Karpas-422 (cell line): ENCODE results near the gene ADIG. TPM values are rescaled to one million over a fixed set of nuclear protein-coding genes. Genes with fewer than 3 reads are reported as not detected.

ENCODE experiments used
- DNase-seq: peaks from one replicate; pipeline ENCODE4 v3.0.0-alpha.2; 2015
- H2AFZ ChIP-seq: fragments of 200-600 bp; sonication (generic); 2 replicates; pipeline ENCODE4 v1.6.1; 2014; ENCODE audit warnings: antibody characterized with exemption, low read length, mixed read lengths
- H3K27ac ChIP-seq: fragments of 200-600 bp; sonication (generic); 2 replicates; pipeline ENCODE4 v1.5.1; 2014; ENCODE audit warnings: mild to moderate bottlenecking, low read length, moderate library complexity
- H3K27me3 ChIP-seq: fragments of 200-600 bp; sonication (generic); 2 replicates; pipeline ENCODE4 v1.6.1; 2014; ENCODE audit warnings: low read length, mixed read lengths
- H3K36me3 ChIP-seq: fragments of 200-600 bp; sonication (generic); 2 replicates; pipeline ENCODE4 v1.6.1; 2014; ENCODE audit warnings: low read length, mixed read lengths; ENCODE audit not compliant: insufficient read depth
- H3K4me1 ChIP-seq: fragments of 200-600 bp; sonication (generic); 2 replicates; pipeline ENCODE4 v1.6.1; 2014; ENCODE audit warnings: mild to moderate bottlenecking, low read length, mixed read lengths
- H3K4me2 ChIP-seq: fragments of 200-600 bp; sonication (generic); 2 replicates; pipeline ENCODE4 v1.6.1; 2014; ENCODE audit warnings: low read length, low read depth, mild to moderate bottlenecking; ENCODE audit not compliant: poor library complexity, severe bottlenecking
- H3K4me3 ChIP-seq: fragments of 200-600 bp; sonication (generic); 2 replicates; pipeline ENCODE4 v1.5.1; 2014; ENCODE audit warnings: mild to moderate bottlenecking, antibody characterized with exemption, low read length, mixed read lengths
- H3K79me2 ChIP-seq: fragments of 200-600 bp; sonication (generic); 2 replicates; pipeline ENCODE4 v1.6.1; 2014; ENCODE audit warnings: mild to moderate bottlenecking, low read length, mixed read lengths
- H3K9ac ChIP-seq: fragments of 200-600 bp; sonication (generic); 2 replicates; pipeline ENCODE4 v1.6.0; 2014; ENCODE audit warnings: low read length
- H3K9me2 ChIP-seq: fragments of 200-600 bp; sonication (generic), shearing (Covaris generic); replicated peaks from 2 replicates; pipeline ENCODE4 v1.6.0; 2014; ENCODE audit warnings: mild to moderate bottlenecking, low read length, moderate library complexity; ENCODE audit not compliant: insufficient read depth
- H3K9me3 ChIP-seq: fragments of 300-700, 200-600 bp; sonication (generic); 2 replicates; pipeline ENCODE4 v1.6.1; 2014; ENCODE audit warnings: low read length, mixed read lengths
- H4K20me1 ChIP-seq: fragments of 200-600 bp; sonication (generic); 2 replicates; pipeline ENCODE4 v1.6.1; 2014; ENCODE audit warnings: mild to moderate bottlenecking, antibody characterized with exemption, low read length, low read depth; ENCODE audit not compliant: insufficient read depth
- total RNA-seq: library from RNA; depleted of rRNA; stranded (reverse); fragments of >200 nt; shearing (Covaris generic); gene quantifications from 2 replicates; pipeline ENCODE4 v1.2.3, GENCODE V29; 2014; ENCODE audit warnings: low replicate concordance

Gene ADIG
- total RNA-seq, 1 experiment from 2014 or later, result not detected

DNA sequence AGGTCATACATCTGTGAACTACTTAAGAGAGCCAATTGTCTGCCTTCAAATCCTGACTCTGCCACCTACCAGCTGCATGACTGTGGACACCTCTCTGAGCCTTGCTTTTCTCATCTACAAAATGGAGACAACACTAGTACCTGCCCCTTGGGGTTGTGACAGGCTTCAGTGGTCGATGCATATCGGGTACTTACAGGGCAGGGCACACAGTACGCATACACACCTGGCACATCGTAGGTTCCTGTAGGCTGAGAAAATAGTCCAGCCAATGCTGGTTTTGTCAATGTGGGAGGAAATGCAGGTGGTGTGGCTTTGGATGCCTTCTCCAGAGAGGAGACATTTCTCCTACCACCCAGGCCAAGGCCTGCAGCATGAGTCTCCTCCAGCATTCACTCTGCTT, 2.3 kb downstream of the ADIG start:
- no peak overlapping the region for H2AFZ ChIP-seq
- H3K4me1 ChIP-seq, result peaks cover 4% of the 10 kb centered on the region
- H3K4me3 ChIP-seq, result no peak overlapping the region
- H3K4me2 ChIP-seq, result no peak overlapping the region
- DNase-seq, result no peak
- no peak overlapping the region for H3K27ac ChIP-seq
- H3K27me3 ChIP-seq, result no peaks in the 10 kb centered on the region
- H3K79me2 ChIP-seq, result no peaks in the 10 kb centered on the region
- no peak overlapping the region for H3K9ac ChIP-seq
- no peaks in the 10 kb centered on the region; the same call in 1 of the 2 replicates for H4K20me1 ChIP-seq
- H3K9me3 ChIP-seq, result no peaks in the 10 kb centered on the region
- no peaks in the 10 kb centered on the region for H3K9me2 ChIP-seq
- no peaks in the 10 kb centered on the region for H3K36me3 ChIP-seq

DNA sequence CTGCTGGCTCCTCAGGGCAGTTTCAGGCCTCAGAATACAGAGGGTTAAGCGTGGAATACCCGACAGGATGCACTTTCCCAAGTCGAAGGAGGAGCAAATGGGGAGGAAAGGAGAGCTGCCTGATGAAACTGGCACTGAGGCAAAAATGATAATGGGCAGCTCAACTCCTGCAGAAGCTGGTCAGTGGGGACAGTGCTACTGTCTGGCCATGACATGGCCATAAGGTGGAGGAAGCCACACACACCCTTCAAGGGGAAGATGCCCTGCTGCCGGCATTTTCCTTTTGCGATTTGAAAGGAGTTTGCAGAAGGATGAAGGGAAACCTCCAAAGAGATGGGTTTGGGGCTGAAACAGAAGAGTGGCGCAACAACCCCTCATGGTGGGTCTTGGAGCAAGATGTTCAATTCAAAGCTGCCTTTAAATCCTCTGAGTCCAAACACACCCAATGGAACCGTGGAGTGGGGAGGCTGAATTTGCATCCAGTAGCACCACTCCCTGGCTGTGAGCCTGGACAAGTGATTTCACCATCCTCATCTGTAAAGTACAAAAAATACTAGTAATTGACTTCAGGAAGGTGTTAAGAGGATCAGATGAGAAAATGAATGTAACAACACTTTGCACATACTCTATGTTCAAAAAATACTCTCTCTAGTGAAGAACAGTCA, 3.2 kb downstream of the ADIG start:
- Histone ChIP-seq H3K79me2 (no peaks in the 10 kb centered on the region), H3K4me3 (no peak overlapping the region), H3K27ac (no peak overlapping the region), H3K4me1 (peaks cover 4% of the 10 kb centered on the region), H3K9me2 (no peaks in the 10 kb centered on the region), H3K36me3 (no peaks in the 10 kb centered on the region), H4K20me1 (no peaks in the 10 kb centered on the region; the same call in 1 of the 2 replicates), H3K9me3 (no peaks in the 10 kb centered on the region), H3K9ac (no peak overlapping the region), H3K27me3 (no peaks in the 10 kb centered on the region), H2AFZ (no peak overlapping the region), H3K4me2 (no peak overlapping the region)
- no peak for DNase-seq

DNA sequence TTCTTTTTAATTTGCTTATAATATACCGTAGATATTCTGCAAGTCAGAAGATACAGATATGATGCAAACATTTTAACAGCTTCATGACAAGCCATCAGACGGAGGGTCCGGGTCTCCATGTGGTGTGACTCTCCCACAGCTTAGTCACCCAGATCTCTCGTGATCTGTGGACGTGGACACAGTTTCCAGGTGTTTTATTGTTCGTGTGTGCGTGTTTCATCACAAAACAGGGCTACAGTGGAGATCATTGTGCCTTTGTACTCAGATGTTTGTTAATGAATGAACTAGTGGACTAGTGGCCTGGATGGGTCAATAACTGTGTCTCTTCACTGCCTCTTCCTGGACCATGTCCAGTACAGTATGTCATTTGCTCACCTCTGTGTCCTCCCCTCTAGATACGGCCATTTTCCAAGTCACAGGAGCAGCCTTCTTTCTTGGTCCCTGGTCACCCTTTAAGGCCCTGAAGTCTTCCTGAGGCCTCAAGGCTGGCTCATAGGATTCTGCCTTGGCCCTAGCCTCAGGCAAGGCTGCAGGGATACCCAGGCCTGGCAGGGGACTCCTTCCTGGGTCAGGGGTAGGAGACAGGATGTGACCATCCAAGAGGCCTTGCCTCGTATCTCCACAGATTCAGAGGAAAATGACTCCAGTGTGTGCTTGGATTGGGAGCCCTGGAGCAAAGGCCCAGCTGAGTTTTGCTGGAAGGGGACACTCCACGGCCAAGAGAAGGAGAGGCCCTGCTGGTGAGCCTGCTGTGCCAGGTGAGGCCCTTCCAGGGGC, 4.6 kb downstream of the ADIG start:
- H3K9me2 ChIP-seq, result no peaks in the 10 kb centered on the region
- no peaks in the 10 kb centered on the region; the same call in 1 of the 2 replicates for H4K20me1 ChIP-seq
- no peak overlapping the region for H3K4me2 ChIP-seq
- H3K9ac ChIP-seq, result no peak overlapping the region
- no peaks in the 10 kb centered on the region for H3K79me2 ChIP-seq
- H3K27ac ChIP-seq, result no peak overlapping the region
- H3K4me1 ChIP-seq, result peaks cover 4% of the 10 kb centered on the region
- DNase-seq, result no peak
- no peaks in the 10 kb centered on the region for H3K27me3 ChIP-seq
- H2AFZ ChIP-seq, result no peak overlapping the region
- H3K4me3 ChIP-seq, result no peak overlapping the region
- H3K9me3 ChIP-seq, result no peaks in the 10 kb centered on the region
- H3K36me3 ChIP-seq, result no peaks in the 10 kb centered on the region

DNA sequence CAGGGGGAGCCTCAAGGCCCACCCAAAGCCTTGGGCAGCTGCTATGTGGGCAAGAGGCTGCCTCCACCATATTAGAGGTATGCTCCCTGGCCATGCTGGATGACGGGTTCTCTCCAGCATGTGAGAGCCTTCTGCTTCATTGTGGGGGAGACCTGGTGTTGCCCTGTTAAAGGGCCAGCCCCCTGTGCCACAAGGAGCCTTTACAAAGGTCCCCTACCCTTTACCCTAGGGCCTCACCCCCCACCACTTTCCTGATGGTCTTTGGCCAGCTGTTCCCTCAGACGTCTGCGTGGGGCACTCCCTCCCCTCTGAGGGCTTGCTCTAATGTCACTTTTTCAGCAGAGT, 5.2 kb downstream of the ADIG start:
- no peak overlapping the region for H3K4me3 ChIP-seq
- no peaks in the 10 kb centered on the region for H3K9me2 ChIP-seq
- no peak overlapping the region for H3K9ac ChIP-seq
- no peaks in the 10 kb centered on the region for H3K9me3 ChIP-seq
- H3K27ac ChIP-seq, result no peak overlapping the region
- DNase-seq, result no peak
- H3K4me2 ChIP-seq, result no peak overlapping the region
- H4K20me1 ChIP-seq, result no peaks in the 10 kb centered on the region
- no peak overlapping the region for H2AFZ ChIP-seq
- H3K27me3 ChIP-seq, result no peaks in the 10 kb centered on the region
- peaks cover 4% of the 10 kb centered on the region for H3K4me1 ChIP-seq
- no peaks in the 10 kb centered on the region for H3K79me2 ChIP-seq
- H3K36me3 ChIP-seq, result no peaks in the 10 kb centered on the region

DNA sequence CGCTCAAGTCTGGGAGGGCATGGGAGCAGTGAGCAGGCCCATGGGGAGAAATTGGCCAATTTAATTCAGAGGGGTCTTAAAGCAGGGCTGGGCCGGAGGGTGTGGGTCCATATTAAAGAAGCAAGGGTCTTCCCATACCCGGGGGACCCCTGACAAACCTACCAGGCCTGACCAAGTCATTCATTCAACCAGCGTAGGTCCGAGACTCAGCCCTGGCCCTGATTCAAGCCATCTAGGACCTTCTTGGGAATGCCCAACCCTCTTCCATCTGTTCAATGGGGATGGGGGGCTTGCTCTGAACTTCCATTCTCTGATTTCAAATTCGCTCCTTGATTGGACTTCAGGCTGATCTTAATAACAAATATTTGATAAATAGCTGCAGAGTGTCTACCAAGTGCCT, 7.3 kb downstream of the ADIG start:
- Histone ChIP-seq H3K36me3 (no peaks in the 10 kb centered on the region), H3K27ac (no peak overlapping the region), H3K4me3 (no peak overlapping the region), H3K4me2 (no peak overlapping the region), H2AFZ (no peak overlapping the region), H4K20me1 (no peaks in the 10 kb centered on the region), H3K27me3 (no peaks in the 10 kb centered on the region), H3K4me1 (no peaks in the 10 kb centered on the region), H3K9me2 (no peaks in the 10 kb centered on the region), H3K9me3 (no peaks in the 10 kb centered on the region), H3K9ac (no peak overlapping the region), H3K79me2 (no peaks in the 10 kb centered on the region)
- DNase-seq, result no peak

DNA sequence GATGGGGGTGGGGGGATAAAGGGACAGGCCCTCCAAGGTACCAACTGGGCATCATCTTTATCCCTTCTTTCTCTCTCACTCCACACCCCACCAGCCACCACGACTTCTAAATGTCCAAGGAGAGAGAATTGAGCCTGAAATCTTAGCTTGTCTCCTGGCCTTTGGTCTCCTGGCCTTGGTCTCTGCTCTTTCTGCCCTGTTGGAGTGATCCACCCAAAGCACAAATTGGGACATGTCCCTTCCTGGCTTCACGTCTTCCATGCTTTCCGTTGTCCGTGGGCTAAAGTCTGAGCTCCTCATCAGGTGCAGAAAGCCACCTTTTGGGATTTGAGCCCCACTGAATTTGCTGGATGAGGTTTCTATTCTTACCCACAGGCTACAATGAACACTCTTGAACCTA, 8.4 kb downstream of the ADIG start:
- Histone ChIP-seq H3K79me2 (no peaks in the 10 kb centered on the region), H3K36me3 (no peaks in the 10 kb centered on the region), H2AFZ (no peak overlapping the region), H4K20me1 (no peaks in the 10 kb centered on the region), H3K4me1 (no peaks in the 10 kb centered on the region), H3K4me3 (no peak overlapping the region), H3K9me3 (no peaks in the 10 kb centered on the region), H3K9ac (no peak overlapping the region), H3K9me2 (no peaks in the 10 kb centered on the region), H3K27me3 (no peaks in the 10 kb centered on the region), H3K27ac (no peak overlapping the region), H3K4me2 (no peak overlapping the region)
- DNase-seq, result no peak

DNA sequence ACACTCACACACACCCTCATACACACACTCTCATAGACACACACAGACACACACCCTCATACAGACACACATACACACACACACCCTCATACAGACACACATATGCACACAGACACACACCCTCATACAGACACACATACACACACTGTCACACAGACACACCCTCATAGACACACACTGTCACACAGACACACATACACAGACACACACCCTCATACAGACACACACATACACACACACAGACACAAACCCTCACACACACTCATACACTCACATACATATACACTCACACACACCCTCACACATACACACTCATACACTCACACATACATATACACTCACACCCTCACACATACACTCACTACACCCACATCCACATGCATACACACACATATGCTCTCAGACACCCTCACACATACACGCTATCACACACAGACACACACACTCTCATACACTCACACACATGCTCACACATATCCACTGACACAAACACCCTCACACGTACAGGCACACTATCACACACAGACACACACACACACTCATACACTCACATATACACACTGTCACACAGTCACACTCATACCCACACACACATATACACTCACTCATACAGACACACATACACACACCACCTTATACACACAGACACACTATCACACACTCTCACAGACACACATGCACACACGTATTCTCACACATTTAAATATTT, 9.1 kb downstream of the ADIG start:
- no peak overlapping the region for H3K4me3 ChIP-seq
- no peaks in the 10 kb centered on the region for H3K79me2 ChIP-seq
- H3K9ac ChIP-seq, result no peak overlapping the region
- H3K9me2 ChIP-seq, result no peaks in the 10 kb centered on the region
- no peaks in the 10 kb centered on the region for H3K4me1 ChIP-seq
- H3K9me3 ChIP-seq, result no peaks in the 10 kb centered on the region
- H2AFZ ChIP-seq, result no peak overlapping the region
- DNase-seq, result no peak
- no peak overlapping the region for H3K4me2 ChIP-seq
- no peak overlapping the region for H3K27ac ChIP-seq
- no peaks in the 10 kb centered on the region for H4K20me1 ChIP-seq
- H3K27me3 ChIP-seq, result no peaks in the 10 kb centered on the region
- no peaks in the 10 kb centered on the region for H3K36me3 ChIP-seq

DNA sequence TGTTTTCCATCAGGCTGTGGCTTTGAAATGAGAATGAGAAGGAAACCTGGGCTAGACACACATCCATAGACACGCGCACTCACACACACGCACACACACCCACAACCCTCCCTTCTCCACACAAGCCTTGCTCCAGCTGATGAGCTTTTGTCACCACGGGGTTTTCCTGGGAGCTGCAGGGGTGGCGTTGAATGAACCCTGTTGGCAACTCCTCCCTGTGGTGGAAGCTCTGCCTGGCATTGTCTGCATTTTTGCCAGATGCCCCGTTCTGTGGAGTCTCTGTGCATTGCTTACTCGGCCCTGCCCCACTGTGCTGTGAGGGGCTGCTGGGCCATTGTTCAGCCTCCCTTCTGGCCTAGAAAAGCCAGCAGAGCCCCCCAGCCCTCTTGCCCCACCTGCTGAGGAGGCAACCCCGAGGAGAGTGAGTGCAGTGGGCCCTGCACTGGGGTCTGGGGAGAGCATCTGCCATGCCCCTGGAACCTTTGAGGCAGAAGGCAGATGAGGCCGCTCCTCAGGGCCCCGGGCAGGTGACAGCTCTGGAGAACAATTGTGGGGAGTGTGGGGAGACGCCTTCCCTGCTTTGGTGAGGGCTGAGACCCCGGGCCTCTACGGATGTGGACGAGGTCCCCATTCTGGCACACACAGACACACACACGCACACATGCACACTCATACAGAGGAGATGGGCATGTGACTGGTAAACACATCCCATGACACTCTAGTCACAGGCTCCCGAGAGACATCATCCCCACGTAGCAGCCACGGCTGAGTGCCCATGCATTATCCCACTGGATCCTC, 9.9 kb downstream of the ADIG start:
- Histone ChIP-seq H3K4me1 (no peaks in the 10 kb centered on the region), H2AFZ (no peak overlapping the region), H3K9me3 (no peaks in the 10 kb centered on the region), H3K9ac (no peak overlapping the region), H3K4me2 (no peak overlapping the region), H3K9me2 (no peaks in the 10 kb centered on the region), H3K4me3 (no peak overlapping the region), H3K27me3 (no peaks in the 10 kb centered on the region), H4K20me1 (no peaks in the 10 kb centered on the region), H3K36me3 (no peaks in the 10 kb centered on the region), H3K79me2 (no peaks in the 10 kb centered on the region), H3K27ac (no peak overlapping the region)
- no peak for DNase-seq
